ENCODE measurements around the gene EYS. TPM values are rescaled to one million over a fixed set of nuclear protein-coding genes. Genes with fewer than 3 reads are reported as not detected.

Gene EYS
- total RNA-seq, 3 donors from 2014 or later = 1.3 to 2.9 TPM; not detected in 1

DNA sequence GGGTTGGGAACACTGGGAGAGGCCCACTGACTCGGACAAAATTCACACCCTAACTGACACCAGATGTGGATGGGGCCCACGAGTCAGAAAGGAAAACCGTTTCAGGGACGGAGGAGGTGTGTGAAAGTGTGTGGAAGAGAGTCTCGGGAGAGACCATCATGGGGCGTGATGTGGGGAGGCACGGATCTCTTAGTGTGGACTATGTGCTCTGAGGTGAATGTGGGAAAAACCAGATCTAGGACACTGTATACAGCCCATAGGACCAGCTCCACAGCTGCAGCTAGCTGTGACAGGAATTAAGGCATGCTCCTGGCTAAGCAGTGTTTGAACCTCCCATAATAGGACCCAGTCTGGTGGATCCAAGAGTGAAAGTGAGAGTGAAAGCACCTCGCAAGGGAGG, 1380.1 kb downstream of the EYS start:
- no peak overlapping the region for H3K27ac ChIP-seq
- TF ChIP-seq POLR2A (IDR thresholded peaks at IDR 0.05) = no peak
- no peak for TF ChIP-seq POLR2AphosphoS5 (IDR thresholded peaks at IDR 0.05)
- no peak for TF ChIP-seq CTCF (IDR thresholded peaks at IDR 0.05)
- no peaks in the 10 kb centered on the region for H3K27me3 ChIP-seq
- no peak overlapping the region for H3K4me3 ChIP-seq
- no peaks in the 10 kb centered on the region for H3K9me3 ChIP-seq
- H3K4me1 ChIP-seq = no peaks in the 10 kb centered on the region
- DNase-seq (ENCODE audit: low spot score in 2 of 2) = no peak
- no peaks in the 10 kb centered on the region for H3K36me3 ChIP-seq
- intact Hi-C loops (cut with DNase I; ENCODE audit: low total_unique reads) = loop anchor here (1.0 kb wide), 1 partner anchor 11 kb away; no protein-coding TSS in a partner anchor

GRCh38 chr6:64325093-64325492, 1381.9 kb downstream of the EYS start:
- no peak for TF ChIP-seq POLR2A (IDR thresholded peaks at IDR 0.05)
- H3K27ac ChIP-seq = no peak overlapping the region
- intact Hi-C loops (cut with DNase I; ENCODE audit: low total_unique reads) = no loop called here
- H3K9me3 ChIP-seq = no peaks in the 10 kb centered on the region
- no peak for DNase-seq (ENCODE audit: low spot score in 2 of 2)
- H3K36me3 ChIP-seq = no peaks in the 10 kb centered on the region
- H3K27me3 ChIP-seq = no peaks in the 10 kb centered on the region
- H3K4me3 ChIP-seq = no peak overlapping the region
- H3K4me1 ChIP-seq = no peaks in the 10 kb centered on the region

- no peaks in the 10 kb centered on the region for H3K9me3 ChIP-seq
- TF ChIP-seq POLR2AphosphoS5 (IDR thresholded peaks at IDR 0.05) (no peak), CTCF (IDR thresholded peaks at IDR 0.05) (no peak), POLR2A (IDR thresholded peaks at IDR 0.05) (no peak)
- H3K27me3 ChIP-seq = no peaks in the 10 kb centered on the region
- H3K27ac ChIP-seq = no peak overlapping the region
- no peak for DNase-seq (ENCODE audit: low spot score in 2 of 2)
- H3K36me3 ChIP-seq = no peaks in the 10 kb centered on the region
- intact Hi-C loops (cut with DNase I; ENCODE audit: low total_unique reads) = no loop called here
- no peaks in the 10 kb centered on the region for H3K4me1 ChIP-seq
- H3K4me3 ChIP-seq = no peak overlapping the region
Observed at GRCh38 chr6:64310214-64310613, 1396.8 kb downstream of the EYS start.

DNA sequence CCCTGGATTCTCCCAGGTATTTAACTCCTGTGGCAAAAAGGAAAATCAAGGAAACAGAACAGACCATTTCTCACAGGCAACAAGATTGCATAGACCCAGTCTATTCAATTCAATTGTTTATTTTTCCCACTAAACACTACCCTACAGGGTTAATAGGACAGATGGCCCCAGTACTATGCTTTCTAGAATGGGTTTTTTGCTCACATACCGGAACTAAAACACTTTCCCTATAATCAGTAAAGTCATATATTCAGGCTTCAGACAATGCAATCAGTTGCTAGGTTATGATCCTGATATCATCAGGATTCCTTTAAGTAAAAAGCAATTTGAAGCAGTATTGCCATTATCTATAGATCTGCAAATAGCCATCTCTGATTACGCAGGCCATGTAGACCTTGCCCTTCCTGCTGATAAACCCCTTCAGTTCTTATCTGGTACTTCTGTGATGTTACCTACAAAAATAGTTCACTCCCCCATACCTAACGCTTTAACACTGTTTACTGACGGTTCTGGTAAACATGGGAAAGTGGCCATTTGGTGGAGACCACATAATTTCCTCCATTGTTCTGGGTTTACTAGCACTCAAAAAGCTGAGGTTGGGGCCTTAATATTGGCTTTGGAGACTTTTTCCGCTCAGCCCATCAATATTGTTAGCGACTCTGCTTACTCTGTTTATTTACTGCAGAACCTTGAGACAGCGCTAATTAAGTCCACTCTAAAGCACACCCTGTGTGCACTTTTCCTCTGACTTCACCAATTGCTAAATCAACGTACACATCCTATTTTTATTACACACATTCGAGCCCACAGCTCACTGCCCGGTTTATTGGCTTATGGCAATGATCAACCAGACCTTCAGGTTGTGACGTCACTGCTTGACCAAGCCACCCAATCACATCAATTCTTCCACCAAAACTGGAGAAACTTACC, 1405.5 kb downstream of the EYS start:
- H3K9me3 ChIP-seq = peaks cover 0 to 17% of the 10 kb centered on the region in 2 donors
- no peak overlapping the region for H3K27ac ChIP-seq
- no peaks in the 10 kb centered on the region for H3K27me3 ChIP-seq
- no peaks in the 10 kb centered on the region for H3K4me1 ChIP-seq
- no peak for TF ChIP-seq POLR2AphosphoS5 (IDR thresholded peaks at IDR 0.05)
- TF ChIP-seq CTCF (IDR thresholded peaks at IDR 0.05) = no peak
- TF ChIP-seq POLR2A (IDR thresholded peaks at IDR 0.05) = no peak
- DNase-seq (ENCODE audit: low spot score in 2 of 2) = no peak
- H3K36me3 ChIP-seq = no peaks in the 10 kb centered on the region
- intact Hi-C loops (cut with DNase I; ENCODE audit: low total_unique reads) = no loop called here
- H3K4me3 ChIP-seq = no peak overlapping the region

DNA sequence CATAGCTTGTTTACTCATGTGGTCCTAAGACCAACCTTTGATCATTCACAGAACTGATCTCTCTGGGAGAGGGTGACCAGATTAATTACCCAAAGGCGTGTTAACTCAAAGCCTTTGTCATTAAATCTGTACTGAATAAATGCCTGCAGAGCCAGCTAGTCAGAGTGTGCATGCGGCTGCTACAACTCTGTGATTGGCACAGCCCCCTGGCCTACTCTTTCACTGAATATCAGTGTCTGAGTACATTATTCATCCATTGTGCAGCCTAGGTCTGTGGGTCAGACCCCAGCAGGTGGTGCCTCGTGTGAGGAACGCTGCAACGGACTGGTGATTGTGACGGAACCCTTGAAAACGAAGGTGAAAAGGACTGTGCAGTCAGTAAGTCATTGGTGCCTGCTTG, 1407.8 kb downstream of the EYS start:
- Histone ChIP-seq H3K27me3 (no peaks in the 10 kb centered on the region), H3K9me3 (peaks cover 0 to 17% of the 10 kb centered on the region in 2 donors), H3K36me3 (no peaks in the 10 kb centered on the region), H3K4me1 (no peaks in the 10 kb centered on the region), H3K27ac (no peak overlapping the region), H3K4me3 (no peak overlapping the region)
- intact Hi-C loops (cut with DNase I; ENCODE audit: low total_unique reads) = no loop called here
- no peak for DNase-seq (ENCODE audit: low spot score in 2 of 2)
- TF ChIP-seq POLR2A (IDR thresholded peaks at IDR 0.05) (no peak), POLR2AphosphoS5 (IDR thresholded peaks at IDR 0.05) (no peak), CTCF (IDR thresholded peaks at IDR 0.05) (no peak)

All from breast epithelium (tissue), 4 donors.